Smooth muscle cell (in vitro differentiated cells): ENCODE measurements around the gene XK. TPM values are rescaled to one million over a fixed set of nuclear protein-coding genes. Genes with fewer than 3 reads are reported as not detected.

Source experiments
- DNase-seq: peaks from one replicate; lab custom pipeline; 2025; ENCODE audit not compliant: unreplicated experiment; lab: John Stamatoyannopoulos, UW
- H2AFZ ChIP-seq: fragments of 200-600 bp; sonication (generic); 2 replicates; pipeline ENCODE4 v1.6.0; 2016; ENCODE audit warnings: antibody characterized with exemption, low read depth, mild to moderate bottlenecking
- H3F3A ChIP-seq: fragments of 200-600 bp; sonication (generic); 2 replicates; pipeline ENCODE4 v1.6.0; 2017; ENCODE audit warnings: antibody characterized with exemption, low read depth
- H3K27ac ChIP-seq: fragments of 200-600 bp; sonication (generic); 2 replicates; pipeline ENCODE4 v1.5.1; 2016; ENCODE audit warnings: low read depth, mild to moderate bottlenecking
- H3K27me3 ChIP-seq: fragments of 200-600 bp; sonication (generic); 2 replicates; pipeline ENCODE4 v1.6.1; 2016; ENCODE audit warnings: low read depth, mild to moderate bottlenecking
- H3K36me3 ChIP-seq: fragments of 200-600 bp; sonication (generic); 2 replicates; pipeline ENCODE4 v1.5.1; 2016; ENCODE audit warnings: low read depth
- H3K4me1 ChIP-seq: fragments of 200-600 bp; sonication (generic); 2 replicates; pipeline ENCODE4 v1.5.1; 2016; ENCODE audit warnings: low read depth
- H3K4me2 ChIP-seq: fragments of 200-600 bp; sonication (generic); 2 replicates; pipeline ENCODE4 v1.6.0; 2016; ENCODE audit warnings: mild to moderate bottlenecking
- H3K4me3 ChIP-seq: fragments of 200-600 bp; sonication (generic); 2 replicates; pipeline ENCODE4 v1.5.1; 2016; ENCODE audit warnings: mild to moderate bottlenecking
- H3K79me2 ChIP-seq: fragments of 200-600 bp; sonication (generic); 2 replicates; pipeline ENCODE4 v1.6.0; 2016; ENCODE audit warnings: low read depth, mild to moderate bottlenecking
- H3K9ac ChIP-seq: fragments of 200-600 bp; sonication (generic); 2 replicates; pipeline ENCODE4 v1.6.0; 2016; ENCODE audit warnings: low read depth
- H3K9me3 ChIP-seq: fragments of 200-600 bp; sonication (generic); replicated peaks from 2 replicates; pipeline ENCODE4 v1.5.1; 2016; ENCODE audit warnings: low read depth
- H4K20me1 ChIP-seq: fragments of 200-600 bp; sonication (generic); 2 replicates; pipeline ENCODE4 v1.6.0; 2016; ENCODE audit warnings: low read depth
- WGBS: methylation state at CpG from one replicate; pipeline ENCODE4 v1.1.7; 2016; ENCODE audit warnings: low lambda C conversion rate; 5-methylcytosine and 5-hydroxymethylcytosine counted together
- polyA plus RNA-seq: library from polyadenylated mRNA; unstranded; fragments of >200 nt; fragmentation: Nextera tagmentation; extraction: Ambion mirVana; gene quantifications from 2 replicates; pipeline ENCODE4 v1.2.1, GENCODE V29; 2016
- total RNA-seq: library from RNA; depleted of rRNA; stranded (reverse); fragments of >200 nt; gene quantifications from 2 replicates; pipeline ENCODE4 v1.2.3, GENCODE V29; 2014
- TF ChIP-seq, protein P1 (sequence below): fragments of 200-600 bp; sonication (generic); IDR thresholded peaks from 2 replicates; pipeline ENCODE4 v1.5.1; 2017; ENCODE audit warnings: borderline replicate concordance, mild to moderate bottlenecking, antibody characterized with exemption; ENCODE audit not compliant: insufficient read depth, poor library complexity, severe bottlenecking

Gene XK
- total and polyA plus RNA-seq, 2 experiments from 2014 or later, result 0.13 TPM; not detected in 1

DNA sequence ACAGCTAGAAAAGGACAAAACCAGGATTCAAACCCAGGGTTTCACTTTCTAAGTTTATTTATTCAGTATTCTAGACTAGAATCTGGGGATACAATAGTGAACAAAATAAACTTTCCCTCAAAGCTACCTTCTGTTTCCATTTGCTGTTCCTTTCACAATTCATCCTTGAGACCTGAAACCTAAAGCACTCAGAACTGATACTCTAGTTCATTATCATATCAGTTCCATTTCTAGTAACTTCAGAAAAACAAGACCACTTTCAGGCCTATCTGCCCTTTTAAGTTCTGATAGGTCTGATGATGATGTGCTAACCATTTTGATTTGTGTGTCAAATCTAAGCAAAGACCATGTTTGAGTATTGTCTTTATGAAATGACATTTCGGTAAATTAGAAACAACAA, 7.8 kb upstream of the XK start:
- no peak for DNase-seq
- Histone ChIP-seq H3K79me2 (no peaks in the 10 kb centered on the region), H3K9ac (no peak overlapping the region), H3K4me2 (no peak overlapping the region), H3K36me3 (no peaks in the 10 kb centered on the region), H3K9me3 (no peaks in the 10 kb centered on the region), H2AFZ (no peak overlapping the region), H3F3A (no peaks in the 10 kb centered on the region), H4K20me1 (no peaks in the 10 kb centered on the region), H3K27me3 (no peaks in the 10 kb centered on the region), H3K27ac (no peak overlapping the region), H3K4me1 (no peaks in the 10 kb centered on the region), H3K4me3 (no peak overlapping the region)
- TF ChIP-seq, protein P1, sequence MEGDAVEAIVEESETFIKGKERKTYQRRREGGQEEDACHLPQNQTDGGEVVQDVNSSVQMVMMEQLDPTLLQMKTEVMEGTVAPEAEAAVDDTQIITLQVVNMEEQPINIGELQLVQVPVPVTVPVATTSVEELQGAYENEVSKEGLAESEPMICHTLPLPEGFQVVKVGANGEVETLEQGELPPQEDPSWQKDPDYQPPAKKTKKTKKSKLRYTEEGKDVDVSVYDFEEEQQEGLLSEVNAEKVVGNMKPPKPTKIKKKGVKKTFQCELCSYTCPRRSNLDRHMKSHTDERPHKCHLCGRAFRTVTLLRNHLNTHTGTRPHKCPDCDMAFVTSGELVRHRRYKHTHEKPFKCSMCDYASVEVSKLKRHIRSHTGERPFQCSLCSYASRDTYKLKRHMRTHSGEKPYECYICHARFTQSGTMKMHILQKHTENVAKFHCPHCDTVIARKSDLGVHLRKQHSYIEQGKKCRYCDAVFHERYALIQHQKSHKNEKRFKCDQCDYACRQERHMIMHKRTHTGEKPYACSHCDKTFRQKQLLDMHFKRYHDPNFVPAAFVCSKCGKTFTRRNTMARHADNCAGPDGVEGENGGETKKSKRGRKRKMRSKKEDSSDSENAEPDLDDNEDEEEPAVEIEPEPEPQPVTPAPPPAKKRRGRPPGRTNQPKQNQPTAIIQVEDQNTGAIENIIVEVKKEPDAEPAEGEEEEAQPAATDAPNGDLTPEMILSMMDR, result no peak
- 78% methylated on average over 1 of the region's 1 CpG for WGBS

DNA sequence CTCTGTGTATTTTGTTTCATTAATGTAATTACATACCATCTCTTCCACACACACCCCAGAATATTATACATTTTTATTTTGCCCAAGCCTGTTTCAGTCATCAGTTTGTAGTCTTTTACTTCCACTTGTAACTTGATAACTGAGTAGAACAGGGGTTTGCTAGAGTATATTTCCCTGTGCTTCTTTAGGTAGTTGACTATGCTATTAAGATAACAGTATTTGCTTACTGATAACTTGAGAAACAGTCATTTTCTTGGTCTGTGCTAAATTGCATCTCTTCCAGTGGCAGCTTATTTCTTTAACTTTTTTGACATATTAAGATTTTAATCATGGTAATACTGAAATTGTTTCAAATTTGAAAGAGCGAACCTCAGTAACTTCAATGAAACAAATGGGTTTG, 7.0 kb upstream of the XK start:
- Histone ChIP-seq H3K9ac (no peak overlapping the region), H2AFZ (no peak overlapping the region), H3K36me3 (no peaks in the 10 kb centered on the region), H3K4me2 (no peak overlapping the region), H3K79me2 (no peaks in the 10 kb centered on the region), H3K4me3 (no peak overlapping the region), H3F3A (no peaks in the 10 kb centered on the region), H3K27me3 (no peaks in the 10 kb centered on the region), H4K20me1 (no peaks in the 10 kb centered on the region), H3K9me3 (no peaks in the 10 kb centered on the region), H3K27ac (no peak overlapping the region), H3K4me1 (no peaks in the 10 kb centered on the region)
- WGBS, result 81% methylated on average over 1 of the region's 1 CpG
- DNase-seq, result no peak
- TF ChIP-seq, protein P1, result no peak

DNA sequence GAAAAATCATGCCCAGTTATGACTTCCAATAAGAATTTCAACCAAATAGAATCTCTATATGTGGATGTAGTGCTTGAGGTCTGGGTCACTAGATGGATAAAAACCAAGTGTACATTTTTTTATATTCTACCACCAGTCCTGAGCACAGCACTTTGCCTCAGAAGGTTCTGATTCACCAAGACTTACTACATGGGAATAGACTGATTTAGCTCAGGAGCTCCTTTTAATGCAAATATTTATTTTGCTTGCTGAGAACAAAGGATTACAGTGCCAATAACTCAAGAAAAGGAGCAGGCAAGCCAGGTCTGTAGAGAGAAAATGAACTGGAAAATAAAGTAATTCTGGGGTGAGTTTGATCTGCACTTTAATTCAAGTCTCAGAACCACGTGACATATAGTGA, 6.4 kb upstream of the XK start:
- H3K9me3 ChIP-seq, result no peaks in the 10 kb centered on the region
- H3K79me2 ChIP-seq, result no peaks in the 10 kb centered on the region
- no peaks in the 10 kb centered on the region for H3K27me3 ChIP-seq
- H3K36me3 ChIP-seq, result no peaks in the 10 kb centered on the region
- H4K20me1 ChIP-seq, result no peaks in the 10 kb centered on the region
- no peak for DNase-seq
- no peaks in the 10 kb centered on the region for H3K4me1 ChIP-seq
- H3K9ac ChIP-seq, result no peak overlapping the region
- H2AFZ ChIP-seq, result no peak overlapping the region
- TF ChIP-seq, protein P1, result no peak
- no peak overlapping the region for H3K4me2 ChIP-seq
- no peak overlapping the region for H3K4me3 ChIP-seq
- H3K27ac ChIP-seq, result no peak overlapping the region
- 70% methylated on average over 1 of the region's 1 CpG for WGBS
- no peaks in the 10 kb centered on the region for H3F3A ChIP-seq

DNA sequence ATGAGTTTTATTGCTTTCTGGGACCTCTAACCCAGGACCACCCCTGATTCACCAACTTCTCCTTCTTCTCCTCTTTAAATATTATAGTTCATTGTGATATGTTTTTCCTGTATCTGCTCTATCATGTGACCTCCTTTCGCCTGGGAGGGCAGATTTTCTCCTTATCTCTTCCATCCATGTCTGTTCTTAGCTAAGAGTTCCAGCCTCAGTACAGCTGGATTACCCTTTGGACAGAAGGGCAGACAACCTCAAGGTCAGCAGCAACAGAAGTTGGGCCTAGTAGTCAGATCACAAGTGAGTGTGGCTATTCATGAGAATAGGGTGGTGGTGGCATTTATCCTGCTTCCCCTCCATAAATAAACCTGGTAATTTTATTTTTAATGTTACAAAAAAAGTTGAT, 5.7 kb upstream of the XK start:
- no peaks in the 10 kb centered on the region for H3F3A ChIP-seq
- TF ChIP-seq, protein P1, result no peak
- H3K4me1 ChIP-seq, result no peaks in the 10 kb centered on the region
- no peaks in the 10 kb centered on the region for H3K79me2 ChIP-seq
- DNase-seq, result no peak
- H3K27ac ChIP-seq, result no peak overlapping the region
- H2AFZ ChIP-seq, result no peak overlapping the region
- no peaks in the 10 kb centered on the region for H4K20me1 ChIP-seq
- no peak overlapping the region for H3K9ac ChIP-seq
- WGBS, result 54% methylated on average over 1 of the region's 1 CpG
- no peak overlapping the region for H3K4me2 ChIP-seq
- H3K9me3 ChIP-seq, result no peaks in the 10 kb centered on the region
- H3K36me3 ChIP-seq, result no peaks in the 10 kb centered on the region
- no peak overlapping the region for H3K4me3 ChIP-seq
- no peaks in the 10 kb centered on the region for H3K27me3 ChIP-seq
